ENCODE results near the gene MPZL1. TPM values are rescaled to one million over a fixed set of nuclear protein-coding genes. Genes with fewer than 3 reads are reported as not detected.

MPZL1 gene
- total RNA-seq, 4 donors from 2014 or later, result 23.1 to 87.7 (median 66.6) TPM

- Histone ChIP-seq H3K27ac (peak overlapping the region; percentile 72 to 91 (median 83)), H3K4me1 (peaks cover 0 to 15% (median 0%) of the 10 kb centered on the region in 4 donors), H3K4me3 (peak overlapping the region; percentile 57 to 75 (median 66)), H3K36me3 (no peaks in the 10 kb centered on the region), H3K27me3 (no peaks in the 10 kb centered on the region), H3K9me3 (no peaks in the 10 kb centered on the region)
- no peak for TF ChIP-seq CTCF (IDR thresholded peaks at IDR 0.05)
- TF ChIP-seq POLR2A (IDR thresholded peaks at IDR 0.05), result peak; percentile 39 to 53
- DNase-seq, result peak; percentile 73 to 94 (median 93)
Measured at GRCh38 chr1:167714098-167714438, 7.7 kb upstream of the MPZL1 start.

DNA sequence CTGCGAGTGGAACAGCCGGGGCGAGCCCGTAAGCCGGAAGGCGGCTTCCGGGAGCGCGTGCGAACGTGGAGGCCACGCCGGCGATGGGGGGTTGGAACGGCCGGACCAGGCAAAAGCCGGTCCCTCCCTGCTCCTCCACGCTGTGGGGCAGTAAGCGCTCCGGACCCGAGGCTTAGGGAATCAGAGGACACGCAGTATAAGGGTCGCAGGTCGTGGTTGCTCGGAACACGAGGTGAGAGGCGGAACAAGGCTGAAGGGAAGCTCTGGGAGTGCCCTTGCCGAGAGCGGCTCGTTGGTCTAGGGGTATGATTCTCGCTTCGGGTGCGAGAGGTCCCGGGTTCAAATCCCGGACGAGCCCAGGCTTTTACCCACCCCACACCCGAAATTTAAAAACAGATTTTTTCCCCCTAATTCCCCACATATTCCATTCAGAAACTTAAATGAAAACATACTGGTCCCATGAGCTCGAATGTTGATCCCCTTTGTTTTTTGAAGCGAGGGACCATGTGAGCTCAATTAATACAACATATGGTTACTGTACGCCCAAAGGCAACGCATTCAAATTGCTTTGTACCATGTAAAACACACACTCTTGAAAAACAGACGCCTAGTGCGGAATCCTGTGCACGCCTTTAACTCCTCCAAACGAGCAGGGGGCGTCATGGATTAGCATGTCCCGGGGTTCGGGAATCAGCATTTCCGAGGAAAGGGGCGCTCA is 7.2 kb upstream of the MPZL1 start:
- peak in 1 of 2 donors; percentile 32 for TF ChIP-seq POLR2A (IDR thresholded peaks at IDR 0.05)
- TF ChIP-seq CTCF (IDR thresholded peaks at IDR 0.05), result no peak
- Histone ChIP-seq H3K36me3 (no peaks in the 10 kb centered on the region), H3K4me3 (peak overlapping the region; percentile 57 to 75 (median 66)), H3K9me3 (no peaks in the 10 kb centered on the region), H3K27ac (peak overlapping the region; percentile 72 to 91 (median 83)), H3K27me3 (no peaks in the 10 kb centered on the region), H3K4me1 (peaks cover 0 to 15% (median 0%) of the 10 kb centered on the region in 4 donors)
- DNase-seq, result peak; percentile 89 to 96 (median 93)

GRCh38 chr1:167715157-167715999 is 6.4 kb upstream of the MPZL1 start:
- H3K36me3 ChIP-seq, result no peaks in the 10 kb centered on the region
- peak overlapping the region; percentile 72 to 91 (median 83) for H3K27ac ChIP-seq
- peaks cover 0 to 15% (median 0%) of the 10 kb centered on the region in 4 donors for H3K4me1 ChIP-seq
- DNase-seq, result peak; percentile 83 to 95 (median 92)
- peak overlapping the region; percentile 57 to 75 (median 66) for H3K4me3 ChIP-seq
- no peaks in the 10 kb centered on the region for H3K27me3 ChIP-seq
- TF ChIP-seq CTCF (IDR thresholded peaks at IDR 0.05) (peak; percentile 60 to 98 (median 90)), POLR2A (IDR thresholded peaks at IDR 0.05) (no peak)
- no peaks in the 10 kb centered on the region for H3K9me3 ChIP-seq

DNA sequence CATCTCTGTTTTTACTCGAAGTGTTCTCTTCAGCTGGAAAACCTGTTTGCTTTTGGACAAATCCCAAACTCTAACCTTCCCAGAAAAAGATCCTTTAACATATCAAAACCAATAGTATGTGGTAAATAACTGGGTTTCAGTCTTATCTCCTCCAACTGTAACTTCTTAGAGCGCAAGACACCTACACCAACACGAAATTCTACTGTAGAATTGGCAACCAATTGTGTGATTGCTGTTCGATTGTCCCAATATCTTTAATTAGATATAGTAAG is 5.8 kb upstream of the MPZL1 start:
- Histone ChIP-seq H3K9me3 (no peaks in the 10 kb centered on the region), H3K4me1 (peaks cover 0 to 15% (median 2%) of the 10 kb centered on the region in 4 donors), H3K27ac (peak overlapping the region; percentile 68 to 91 (median 78)), H3K36me3 (no peaks in the 10 kb centered on the region), H3K27me3 (no peaks in the 10 kb centered on the region), H3K4me3 (peak overlapping the region; percentile 57 to 75 (median 66))
- TF ChIP-seq CTCF (IDR thresholded peaks at IDR 0.05) (no peak), POLR2A (IDR thresholded peaks at IDR 0.05) (no peak)
- no peak for DNase-seq

GRCh38 chr1:167717351-167717750 is 4.4 kb upstream of the MPZL1 start:
- TF ChIP-seq CTCF (IDR thresholded peaks at IDR 0.05), result no peak
- no peak for TF ChIP-seq POLR2A (IDR thresholded peaks at IDR 0.05)
- Histone ChIP-seq H3K4me1 (peaks cover 0 to 10% (median 3%) of the 10 kb centered on the region in 4 donors), H3K36me3 (no peaks in the 10 kb centered on the region), H3K27me3 (no peaks in the 10 kb centered on the region), H3K9me3 (no peaks in the 10 kb centered on the region), H3K4me3 (no peak overlapping the region), H3K27ac (no peak overlapping the region)
- DNase-seq, result no peak
